GM21528 (cell line): Measurements from ENCODE around the gene CD101.

Source experiments
- ATAC-seq: cut with Tn5 transposase; IDR thresholded peaks from one replicate; pipeline ENCODE4 v1.9.1; 2021; ENCODE audit warnings: mild to moderate bottlenecking, moderate library complexity; ENCODE audit not compliant: unreplicated experiment, low FRiP score

Gene CD101

GRCh38 chr1:116986421-116987255, 14.9 kb upstream of the CD101 start:
- no peak for ATAC-seq

DNA sequence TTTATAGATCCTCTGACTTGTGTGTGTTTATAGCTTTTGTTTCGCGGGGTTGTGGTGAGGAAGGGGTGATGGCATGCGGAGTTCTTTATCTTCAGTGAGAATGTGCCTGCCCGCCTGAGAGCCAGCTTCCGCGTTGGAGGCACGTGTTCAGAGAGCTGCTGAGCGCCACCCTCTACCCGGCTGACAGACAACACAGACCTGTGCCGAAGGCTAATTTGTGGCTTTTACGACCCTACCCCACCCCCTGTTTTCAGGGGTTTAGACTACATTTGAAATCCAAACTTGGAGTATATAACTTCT, 14.4 kb upstream of the CD101 start:
- no peak for ATAC-seq

GRCh38 chr1:116988248-116988647, 13.3 kb upstream of the CD101 start:
- ATAC-seq = no peak

GRCh38 chr1:116988908-116989307, 12.7 kb upstream of the CD101 start:
- ATAC-seq = no peak

GRCh38 chr1:116989835-116990234, 11.7 kb upstream of the CD101 start:
- ATAC-seq = no peak

GRCh38 chr1:116990612-116991151, 10.9 kb upstream of the CD101 start:
- no peak for ATAC-seq

DNA sequence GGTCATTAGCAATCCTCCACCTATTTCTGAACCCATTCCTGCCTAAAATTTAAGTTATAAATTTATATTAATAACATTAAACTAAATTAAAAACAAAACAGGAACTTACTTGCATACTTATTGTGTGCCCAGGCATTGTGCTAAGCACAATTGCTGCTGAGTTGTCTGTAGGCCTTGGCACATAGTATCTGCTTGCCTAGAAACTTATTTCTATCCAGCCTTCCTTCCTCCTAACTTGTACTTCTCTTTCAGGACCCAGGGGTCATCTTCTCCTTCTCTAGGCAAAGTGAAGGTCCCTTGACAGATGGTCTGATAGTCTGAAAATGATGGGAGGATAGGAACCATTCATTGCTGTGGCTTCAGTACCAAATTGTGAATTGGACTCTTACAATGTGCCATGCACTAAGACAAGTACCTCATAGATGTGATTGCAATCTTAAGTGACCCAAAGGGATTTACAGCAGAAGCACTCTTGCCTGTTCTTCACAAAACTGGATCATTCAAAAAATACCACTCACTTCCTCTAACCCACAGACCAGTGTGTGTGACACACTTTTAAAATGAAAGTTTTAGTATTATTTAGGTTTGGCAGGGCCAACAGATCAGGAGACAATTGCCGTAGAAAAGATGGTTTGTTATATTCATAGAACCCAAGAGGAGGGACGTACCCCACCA, 10.3 kb upstream of the CD101 start:
- ATAC-seq = no peak

DNA sequence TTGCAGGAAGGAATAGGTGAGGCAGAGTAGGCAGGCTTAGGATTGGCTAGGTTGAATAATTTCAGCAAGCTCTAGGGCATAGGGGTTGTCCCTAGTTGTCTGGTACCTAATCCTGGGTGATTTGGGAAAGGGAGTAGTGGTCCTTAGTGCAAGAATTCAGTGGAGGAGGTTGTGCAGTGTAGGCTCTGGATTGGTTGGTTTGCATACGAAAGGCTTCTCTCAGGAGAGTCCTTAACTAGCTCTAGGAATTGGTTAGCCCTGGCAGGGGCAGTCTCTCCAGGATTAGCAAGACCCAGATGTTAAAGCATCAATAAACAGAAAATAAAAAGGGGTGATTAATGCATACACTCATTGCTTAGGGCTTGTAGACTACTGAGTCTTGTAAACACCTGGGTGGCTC, 9.6 kb upstream of the CD101 start:
- ATAC-seq = no peak

- no peak for ATAC-seq
Observed at GRCh38 chr1:116993286-116993685, 8.3 kb upstream of the CD101 start.

DNA sequence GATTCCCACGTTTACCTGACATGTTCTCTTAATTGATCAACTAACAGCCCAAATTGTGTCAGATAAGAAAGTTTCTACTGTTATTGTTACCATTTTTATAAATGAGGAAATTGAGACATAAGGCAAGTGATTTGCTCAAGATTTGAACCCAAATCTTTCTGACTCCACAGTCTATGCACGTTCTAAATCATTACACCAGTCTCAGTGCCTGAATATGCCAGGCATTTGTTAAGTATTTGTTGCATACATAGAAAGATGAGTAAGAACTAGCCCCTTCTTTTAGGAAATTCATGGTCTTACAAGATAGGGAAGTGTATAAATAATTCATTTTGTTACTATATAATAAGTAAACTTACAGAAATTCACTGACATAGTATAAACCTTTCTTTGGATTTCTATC, 7.1 kb upstream of the CD101 start:
- no peak for ATAC-seq

GRCh38 chr1:116997066-116997465, 4.5 kb upstream of the CD101 start:
- no peak for ATAC-seq

GRCh38 chr1:116997636-116998035, 3.9 kb upstream of the CD101 start:
- no peak for ATAC-seq

GRCh38 chr1:116999596-116999995, 2.0 kb upstream of the CD101 start:
- no peak for ATAC-seq

- ATAC-seq = no peak
Observed at GRCh38 chr1:117000142-117000541, 1.4 kb upstream of the CD101 start.

DNA sequence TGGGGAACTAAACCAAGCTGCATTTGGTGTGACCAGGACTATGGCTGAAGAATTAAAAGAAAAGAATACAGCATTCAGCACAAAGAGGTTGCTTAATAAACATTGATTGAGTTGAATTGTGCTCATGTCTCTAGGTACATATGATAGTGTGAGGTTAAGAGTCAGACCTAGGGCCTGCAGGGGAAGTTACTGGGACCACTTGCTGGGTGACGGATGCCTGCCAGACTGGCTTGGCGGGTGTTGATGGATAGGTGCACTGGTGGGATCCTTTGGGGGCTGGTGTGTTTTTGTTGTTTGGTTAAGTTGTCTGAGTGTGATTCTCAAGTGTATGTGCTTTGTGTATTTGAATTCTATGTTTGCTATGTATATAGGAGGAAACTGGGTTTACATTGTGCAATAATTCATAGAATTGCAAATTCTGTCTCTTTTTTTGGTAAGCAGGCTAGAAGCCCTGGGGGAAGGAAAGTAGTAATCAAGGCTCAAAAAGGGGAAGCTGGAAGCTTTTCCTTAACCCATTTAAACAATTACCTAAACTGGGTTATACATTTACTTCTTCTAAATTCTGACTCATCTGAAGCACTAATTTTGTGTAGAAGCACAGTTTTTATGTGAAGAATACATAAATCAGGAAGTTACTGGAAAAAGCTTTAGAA, 1.8 kb downstream of the CD101 start:
- ATAC-seq = no peak

GRCh38 chr1:117007719-117008013, 6.1 kb downstream of the CD101 start:
- ATAC-seq = no peak

DNA sequence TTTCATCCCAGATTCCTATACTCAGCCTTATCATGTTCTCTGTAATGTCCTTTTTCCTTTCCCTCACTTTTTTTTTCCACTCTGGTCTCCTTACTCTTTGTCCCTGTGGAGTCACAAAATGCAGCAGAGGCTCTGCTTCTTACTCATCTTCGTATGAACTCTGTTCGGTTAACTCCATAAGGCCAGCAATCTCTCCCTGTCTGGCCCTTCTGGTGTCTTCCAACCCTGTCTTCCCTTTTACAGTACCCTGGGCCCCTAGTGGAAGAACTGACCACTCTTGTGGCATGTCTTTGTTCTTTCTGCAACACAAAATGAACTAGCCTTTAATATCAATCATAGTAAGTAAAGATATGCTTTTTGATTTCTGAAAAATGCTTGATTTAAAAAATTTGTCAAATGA, 7.1 kb downstream of the CD101 start:
- no peak for ATAC-seq

DNA sequence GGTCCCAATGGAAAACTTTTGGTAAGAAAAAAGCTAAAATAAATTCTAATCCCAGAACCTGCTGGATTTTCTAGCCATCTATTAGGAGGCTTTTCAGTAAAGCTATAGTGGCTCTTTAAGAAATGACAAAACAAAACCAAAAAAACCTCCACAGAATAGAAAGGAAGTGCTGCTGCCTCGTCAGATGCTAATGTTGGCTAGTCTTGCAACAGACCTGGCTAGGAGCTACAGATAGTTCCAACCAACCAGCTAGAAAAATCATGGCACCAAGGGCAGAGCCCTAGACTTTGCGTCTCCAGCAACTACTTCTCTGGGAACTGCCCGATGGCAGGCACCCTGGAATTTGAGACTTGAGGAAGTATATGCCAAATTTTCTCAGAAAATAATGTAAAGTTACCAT, 7.6 kb downstream of the CD101 start:
- ATAC-seq = no peak

GRCh38 chr1:117010310-117010969, 8.9 kb downstream of the CD101 start:
- no peak for ATAC-seq

DNA sequence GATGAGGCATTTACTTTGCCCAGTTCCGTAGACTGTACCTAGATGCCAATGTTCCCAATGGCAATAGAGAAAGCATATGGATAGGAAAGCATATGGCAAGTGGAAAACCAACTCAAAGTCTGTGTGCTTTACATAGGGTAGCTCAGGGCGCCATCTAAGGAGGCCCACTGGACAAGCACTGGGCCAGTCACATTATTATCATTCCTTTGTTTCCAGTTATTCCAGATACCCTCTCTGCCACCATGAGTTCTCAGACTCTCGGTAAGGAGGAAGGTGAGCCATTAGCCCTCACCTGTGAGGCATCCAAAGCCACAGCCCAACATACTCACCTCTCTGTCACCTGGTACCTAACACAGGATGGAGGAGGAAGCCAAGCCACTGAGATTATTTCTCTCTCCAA, 9.8 kb downstream of the CD101 start:
- ATAC-seq = no peak

DNA sequence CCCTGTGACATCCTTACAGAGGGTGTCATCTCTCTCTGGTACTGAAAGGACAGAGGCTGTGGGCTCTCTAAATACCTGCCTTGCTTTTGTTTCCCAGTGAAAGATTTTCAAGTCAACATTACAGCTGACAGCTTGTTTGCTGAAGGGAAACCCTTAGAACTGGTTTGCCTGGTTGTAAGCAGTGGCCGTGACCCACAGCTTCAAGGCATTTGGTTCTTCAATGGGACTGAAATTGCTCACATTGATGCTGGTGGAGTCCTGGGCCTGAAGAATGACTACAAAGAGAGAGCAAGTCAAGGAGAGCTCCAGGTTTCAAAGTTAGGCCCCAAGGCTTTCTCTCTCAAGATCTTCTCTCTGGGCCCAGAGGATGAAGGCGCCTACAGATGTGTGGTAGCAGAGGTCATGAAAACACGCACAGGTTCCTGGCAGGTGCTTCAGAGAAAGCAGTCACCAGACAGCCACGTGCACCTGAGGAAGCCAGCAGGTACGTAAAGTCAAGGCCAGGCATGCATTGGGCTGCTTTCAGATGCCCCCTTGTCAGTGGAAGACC, 11.8 kb downstream of the CD101 start:
- ATAC-seq = no peak
